ENCODE results near the gene INTS1. TPM values are rescaled to one million over a fixed set of nuclear protein-coding genes. Genes with fewer than 3 reads are reported as not detected.

INTS1 gene
- total and polyA plus RNA-seq, 10 of the 15 experiments (the other 5 are each of a cell fraction or from before 2014, with no cell fraction given): 0.52 to 89.0 (median 15.1) TPM

DNA sequence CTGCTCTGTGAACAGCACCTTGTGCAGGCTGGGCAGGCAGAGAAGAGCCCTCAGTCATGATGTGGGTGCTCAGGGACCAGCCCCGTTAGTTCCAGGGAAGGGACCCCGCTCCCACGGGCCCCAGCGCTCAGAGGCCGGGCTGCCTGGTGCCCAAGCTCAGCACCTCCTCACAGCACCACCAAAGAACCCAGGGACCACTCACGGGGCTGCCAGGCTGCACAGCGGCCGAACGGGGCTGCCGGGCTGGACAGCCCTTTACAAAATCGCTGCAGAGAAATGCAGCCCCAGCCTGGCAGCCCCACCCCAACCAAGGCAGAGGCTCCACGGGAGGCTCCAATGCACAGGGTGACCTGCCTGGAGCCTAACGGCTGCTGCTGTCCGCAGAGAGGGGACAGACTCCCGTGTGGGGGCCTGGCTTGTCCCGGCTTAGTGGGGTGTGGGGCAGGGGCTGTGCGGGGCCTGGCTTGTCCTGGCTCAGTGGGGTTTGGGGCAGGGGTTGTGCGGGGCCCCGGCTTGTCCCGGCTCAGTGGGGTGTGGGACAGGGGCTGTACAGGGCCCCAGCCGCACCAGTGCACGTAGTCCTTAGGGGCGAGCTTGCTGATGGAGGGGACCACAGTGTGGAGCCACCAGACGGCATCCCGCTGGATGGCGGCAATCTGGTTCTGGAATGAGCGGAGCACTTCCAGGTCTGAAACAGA lies 9.2 kb downstream of the INTS1 start:
- Histone ChIP-seq H3K27me3 (replicated peaks in 1 of 2; ENCODE audit: control insufficient read depth in 2 of 2, insufficient read depth in 2 of 2, low read length in 1 of 2) (no peaks in the 10 kb centered on the region), H3K4me1 (ENCODE audit: control insufficient read depth, insufficient read depth, low read length) (no peaks in the 10 kb centered on the region), H3K27ac (ENCODE audit: control insufficient read depth, insufficient read depth) (no peak overlapping the region), H3K79me2 (ENCODE audit: control insufficient read depth, insufficient read depth, low read length) (no peaks in the 10 kb centered on the region), H4K20me1 (ENCODE audit: control insufficient read depth, insufficient read depth) (no peaks in the 10 kb centered on the region), H3K9me3 (replicated peaks; ENCODE audit: control insufficient read depth, insufficient read depth, low read length) (no peaks in the 10 kb centered on the region), H3K4me3 (no peak overlapping the region), H3K9ac (ENCODE audit: control insufficient read depth, insufficient read depth, low read length) (no peak overlapping the region), H2AFZ (ENCODE audit: control insufficient read depth, low read depth, low read length) (no peak overlapping the region), H3K4me2 (ENCODE audit: control insufficient read depth, insufficient read depth) (no peak overlapping the region), H3K36me3 (ENCODE audit: control insufficient read depth in 2 of 2, insufficient read depth in 2 of 2, low read length in 1 of 2) (peaks cover 5 to 22% of the 10 kb centered on the region in 2 experiments; a peak in 3 of 4 replicates)
- SMC1A ChIA-PET (ENCODE audit: uncharacterized antibody, unreplicated experiment): no interaction called here
- FAIRE-seq (no peak), ATAC-seq (no peak), DNase-seq (ENCODE audit: low read depth, low spot score) (no peak)
- CTCF ChIA-PET: no interaction called here
- RAD21 ChIA-PET (ENCODE audit: unreplicated experiment): no interaction called here
- 95% methylated on average over 22 of the region's 27 CpGs for WGBS (ENCODE audit: insufficient coverage, insufficient replicate concordance, low lambda C conversion rate, missing lambda C conversion rate)
- intact Hi-C loops (cut with micrococcal nuclease; ENCODE audit: unreplicated experiment) (no loop called here), in situ Hi-C loops (cut with MboI) (no loop called here)
- no TSS peak for BruUV-seq (replicated peaks)
- POLR2A ChIA-PET: no interaction called here
- TF ChIP-seq BACH1 (IDR thresholded peaks at IDR 0.05; ENCODE audit: borderline replicate concordance): no peak
- no peak for TF ChIP-seq MTA2 (IDR thresholded peaks at IDR 0.05; ENCODE audit: low read depth)
- TF ChIP-seq, protein P1, sequence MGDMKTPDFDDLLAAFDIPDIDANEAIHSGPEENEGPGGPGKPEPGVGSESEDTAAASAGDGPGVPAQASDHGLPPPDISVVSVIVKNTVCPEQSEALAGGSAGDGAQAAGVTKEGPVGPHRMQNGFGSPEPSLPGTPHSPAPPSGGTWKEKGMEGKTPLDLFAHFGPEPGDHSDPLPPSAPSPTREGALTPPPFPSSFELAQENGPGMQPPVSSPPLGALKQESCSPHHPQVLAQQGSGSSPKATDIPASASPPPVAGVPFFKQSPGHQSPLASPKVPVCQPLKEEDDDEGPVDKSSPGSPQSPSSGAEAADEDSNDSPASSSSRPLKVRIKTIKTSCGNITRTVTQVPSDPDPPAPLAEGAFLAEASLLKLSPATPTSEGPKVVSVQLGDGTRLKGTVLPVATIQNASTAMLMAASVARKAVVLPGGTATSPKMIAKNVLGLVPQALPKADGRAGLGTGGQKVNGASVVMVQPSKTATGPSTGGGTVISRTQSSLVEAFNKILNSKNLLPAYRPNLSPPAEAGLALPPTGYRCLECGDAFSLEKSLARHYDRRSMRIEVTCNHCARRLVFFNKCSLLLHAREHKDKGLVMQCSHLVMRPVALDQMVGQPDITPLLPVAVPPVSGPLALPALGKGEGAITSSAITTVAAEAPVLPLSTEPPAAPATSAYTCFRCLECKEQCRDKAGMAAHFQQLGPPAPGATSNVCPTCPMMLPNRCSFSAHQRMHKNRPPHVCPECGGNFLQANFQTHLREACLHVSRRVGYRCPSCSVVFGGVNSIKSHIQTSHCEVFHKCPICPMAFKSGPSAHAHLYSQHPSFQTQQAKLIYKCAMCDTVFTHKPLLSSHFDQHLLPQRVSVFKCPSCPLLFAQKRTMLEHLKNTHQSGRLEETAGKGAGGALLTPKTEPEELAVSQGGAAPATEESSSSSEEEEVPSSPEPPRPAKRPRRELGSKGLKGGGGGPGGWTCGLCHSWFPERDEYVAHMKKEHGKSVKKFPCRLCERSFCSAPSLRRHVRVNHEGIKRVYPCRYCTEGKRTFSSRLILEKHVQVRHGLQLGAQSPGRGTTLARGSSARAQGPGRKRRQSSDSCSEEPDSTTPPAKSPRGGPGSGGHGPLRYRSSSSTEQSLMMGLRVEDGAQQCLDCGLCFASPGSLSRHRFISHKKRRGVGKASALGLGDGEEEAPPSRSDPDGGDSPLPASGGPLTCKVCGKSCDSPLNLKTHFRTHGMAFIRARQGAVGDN (IDR thresholded peaks at IDR 0.05): no peak
- TF ChIP-seq CBFB (IDR thresholded peaks at IDR 0.05; ENCODE audit: low read depth): no peak

All from GM12878 (cell line).